ENCODE data around the gene POLR2A. TPM values are rescaled to one million over a fixed set of nuclear protein-coding genes. Genes with fewer than 3 reads are reported as not detected.
A peak's percentile ranks its signal among the peaks of the same experiment; 100 is the strongest.

Gene POLR2A
- total RNA-seq, 1 donor from 2014 or later = 151 TPM

- Mint-ChIP-seq H3K9me3 (ENCODE audit: unreplicated experiment) (no peaks in the 10 kb centered on the region), H3K36me3 (ENCODE audit: low read depth, unreplicated experiment) (peaks cover 17% of the 10 kb centered on the region), H3K27ac (ENCODE audit: unreplicated experiment) (peak within 1 kb of the TSS; percentile 85), H3K27me3 (ENCODE audit: low read depth, unreplicated experiment) (peaks cover 2% of the 10 kb centered on the region), H3K4me3 (ENCODE audit: unreplicated experiment) (peak within 1 kb of the TSS; percentile 94), H3K4me1 (ENCODE audit: low read depth, unreplicated experiment) (peaks cover 17% of the 10 kb centered on the region)
- Histone ChIP-seq H3K4me1 (ENCODE audit: insufficient read depth, low read length) (peaks cover 29% of the 10 kb centered on the region), H3K27ac (ENCODE audit: low read depth, low read length) (no peak within 1 kb of the TSS), H3K4me3 (ENCODE audit: insufficient read depth, low read depth, low read length) (peak within 1 kb of the TSS; percentile 51), H3K4me2 (ENCODE audit: low read length) (peak within 1 kb of the TSS; percentile 84), H2AFZ (ENCODE audit: low read depth, low read length) (peak within 1 kb of the TSS; percentile 75), H3K79me2 (ENCODE audit: insufficient read depth, low read length) (no peaks in the 10 kb centered on the region), H3K27me3 (ENCODE audit: insufficient read depth, low read length) (peaks cover 27% of the 10 kb centered on the region), H4K20me1 (ENCODE audit: insufficient read depth, low read length) (peaks cover 13% of the 10 kb centered on the region), H3K9ac (ENCODE audit: low read length) (peak within 1 kb of the TSS; percentile 33), H3K9me3 (ENCODE audit: insufficient read depth, low read depth, low read length) (no peaks in the 10 kb centered on the region), H3K36me3 (ENCODE audit: insufficient read depth, low read length) (no peaks in the 10 kb centered on the region)
- TF ChIP-seq EZH2 (IDR thresholded peaks at IDR 0.05; ENCODE audit: insufficient read depth, low read length) = peak; percentile 91
- TF ChIP-seq, protein P1, sequence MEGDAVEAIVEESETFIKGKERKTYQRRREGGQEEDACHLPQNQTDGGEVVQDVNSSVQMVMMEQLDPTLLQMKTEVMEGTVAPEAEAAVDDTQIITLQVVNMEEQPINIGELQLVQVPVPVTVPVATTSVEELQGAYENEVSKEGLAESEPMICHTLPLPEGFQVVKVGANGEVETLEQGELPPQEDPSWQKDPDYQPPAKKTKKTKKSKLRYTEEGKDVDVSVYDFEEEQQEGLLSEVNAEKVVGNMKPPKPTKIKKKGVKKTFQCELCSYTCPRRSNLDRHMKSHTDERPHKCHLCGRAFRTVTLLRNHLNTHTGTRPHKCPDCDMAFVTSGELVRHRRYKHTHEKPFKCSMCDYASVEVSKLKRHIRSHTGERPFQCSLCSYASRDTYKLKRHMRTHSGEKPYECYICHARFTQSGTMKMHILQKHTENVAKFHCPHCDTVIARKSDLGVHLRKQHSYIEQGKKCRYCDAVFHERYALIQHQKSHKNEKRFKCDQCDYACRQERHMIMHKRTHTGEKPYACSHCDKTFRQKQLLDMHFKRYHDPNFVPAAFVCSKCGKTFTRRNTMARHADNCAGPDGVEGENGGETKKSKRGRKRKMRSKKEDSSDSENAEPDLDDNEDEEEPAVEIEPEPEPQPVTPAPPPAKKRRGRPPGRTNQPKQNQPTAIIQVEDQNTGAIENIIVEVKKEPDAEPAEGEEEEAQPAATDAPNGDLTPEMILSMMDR (IDR thresholded peaks at IDR 0.05; ENCODE audit: insufficient read depth, low read depth, low read length) = no peak
- no peak for FAIRE-seq
- DNase-seq (ENCODE audit: low read depth) = no peak
Measured at GRCh38 chr17:7439462-7440112, 44.6 kb upstream of the POLR2A start, which contains the start of gene FGF11. Gene FGF11 (plus strand): TSS chr17:7439512. CDS start chr17:7439621, 109 bp downstream.

DNA sequence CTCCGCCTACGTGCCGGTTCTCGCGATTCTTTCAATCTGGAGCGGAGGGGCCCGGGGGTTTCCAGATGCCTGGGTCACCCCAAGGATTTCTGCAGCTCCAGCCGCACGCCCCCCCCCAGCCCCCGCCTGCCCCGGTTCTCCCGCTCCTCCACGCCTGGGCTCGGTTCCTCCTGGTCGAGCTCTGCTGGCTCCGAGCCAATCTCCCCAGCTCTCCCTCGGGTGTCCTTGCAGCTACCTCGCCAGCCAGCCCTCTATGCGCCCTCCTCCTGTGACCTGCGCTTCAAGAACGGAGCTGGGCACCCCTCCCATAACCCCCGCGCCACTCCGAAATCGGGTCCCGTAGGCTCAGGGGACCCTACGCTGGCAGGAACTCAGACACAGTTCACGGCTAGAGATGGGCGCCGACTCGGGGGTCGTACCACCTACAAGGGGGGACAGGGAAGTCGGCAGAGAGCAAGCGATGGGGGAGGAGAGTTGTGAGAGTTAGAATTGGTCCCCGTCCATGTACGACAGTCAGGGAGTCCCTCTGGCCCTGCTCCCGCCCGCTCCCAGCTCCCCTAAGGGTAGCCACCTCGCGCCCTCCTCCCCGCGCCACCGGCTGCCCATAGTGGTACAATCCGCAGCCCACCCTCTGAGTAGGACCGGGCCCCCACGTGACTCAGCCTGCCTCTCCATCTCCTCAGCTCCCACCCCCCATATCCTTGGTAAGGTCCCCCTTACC, 43.9 kb upstream of the POLR2A start:
- Mint-ChIP-seq H3K27ac (ENCODE audit: unreplicated experiment) (peak overlapping the region; percentile 85), H3K36me3 (ENCODE audit: low read depth, unreplicated experiment) (peaks cover 17% of the 10 kb centered on the region), H3K27me3 (ENCODE audit: low read depth, unreplicated experiment) (peaks cover 2% of the 10 kb centered on the region), H3K4me3 (ENCODE audit: unreplicated experiment) (peak overlapping the region; percentile 89), H3K4me1 (ENCODE audit: low read depth, unreplicated experiment) (peaks cover 19% of the 10 kb centered on the region), H3K9me3 (ENCODE audit: unreplicated experiment) (no peaks in the 10 kb centered on the region)
- peak overlapping the region; percentile 51 for H3K4me3 ChIP-seq (ENCODE audit: insufficient read depth, low read depth, low read length)
- FAIRE-seq (no peak), DNase-seq (ENCODE audit: low read depth) (no peak)
- no peaks in the 10 kb centered on the region for H3K79me2 ChIP-seq (ENCODE audit: insufficient read depth, low read length)
- peak overlapping the region; percentile 72 for H2AFZ ChIP-seq (ENCODE audit: low read depth, low read length)
- peak overlapping the region; percentile 82 for H3K4me2 ChIP-seq (ENCODE audit: low read length)
- H3K9me3 ChIP-seq (ENCODE audit: insufficient read depth, low read depth, low read length) = no peaks in the 10 kb centered on the region
- H3K36me3 ChIP-seq (ENCODE audit: insufficient read depth, low read length) = no peaks in the 10 kb centered on the region
- H3K27me3 ChIP-seq (ENCODE audit: insufficient read depth, low read length) = peaks cover 27% of the 10 kb centered on the region
- TF ChIP-seq EZH2 (IDR thresholded peaks at IDR 0.05; ENCODE audit: insufficient read depth, low read length) = peak; percentile 71
- TF ChIP-seq, protein P1 (IDR thresholded peaks at IDR 0.05; ENCODE audit: insufficient read depth, low read depth, low read length) = no peak
- peak overlapping the region; percentile 33 for H3K9ac ChIP-seq (ENCODE audit: low read length)
- no peak overlapping the region for H3K27ac ChIP-seq (ENCODE audit: low read depth, low read length)
- peaks cover 35% of the 10 kb centered on the region for H3K4me1 ChIP-seq (ENCODE audit: insufficient read depth, low read length)
- H4K20me1 ChIP-seq (ENCODE audit: insufficient read depth, low read length) = peaks cover 13% of the 10 kb centered on the region

Data from astrocyte (in vitro differentiated cells and primary cell).